HEK293 (cell line): Measurements from ENCODE around the gene IZUMO1.

Experiments
- CTCF ChIA-PET: fragments of 350-600 bp; formaldehyde crosslinking; extraction: SDS; loops from one replicate; lab custom pipeline; 2021; ENCODE audit warnings: antibody characterized with exemption; lab: Yijun Ruan, JAX
- POLR2A ChIA-PET: fragments of 300-600 bp; formaldehyde crosslinking; extraction: SDS; loops from one replicate; lab custom pipeline; 2020; ENCODE audit warnings: antibody characterized with exemption, inconsistent platforms; lab: Yijun Ruan, JAX
- H3K27ac ChIP-seq: fragments of 200-500 bp; sonication (Bioruptor generic); 2 replicates; pipeline ENCODE4 v1.5.1; 2014; ENCODE audit warnings: low read depth, low read length, control low read depth, inconsistent platforms; ENCODE audit errors: extremely low read depth
- H3K36me3 ChIP-seq, 2 experiments: fragments of 200-500 bp in 1 of 2; sonication (Bioruptor generic) in 1 of 2; 1 replicate in 1 of 2; 2 replicates in 1 of 2; pipeline ENCODE4 v1.5.1; 2014 to 2017; ENCODE audit warnings: inconsistent platforms in 2 of 2, low read length in 2 of 2; ENCODE audit not compliant: control insufficient read depth in 2 of 2, insufficient read depth in 1 of 2
- H3K4me1 ChIP-seq: fragments of 200-500 bp; sonication (Bioruptor generic); 2 replicates; pipeline ENCODE4 v1.5.1; 2014; ENCODE audit warnings: mild to moderate bottlenecking, low read length, inconsistent platforms; ENCODE audit not compliant: control insufficient read depth, insufficient read depth
- H3K4me3 ChIP-seq: 2 replicates; pipeline ENCODE4 v1.5.1; 2011; ENCODE audit warnings: low read depth, mild to moderate bottlenecking, control low read depth, low read length, moderate library complexity
- H3K9me3 ChIP-seq: fragments of 200-500 bp; sonication (Bioruptor generic); 2 replicates; pipeline ENCODE4 v1.5.1; 2014; ENCODE audit warnings: low read depth, low read length, inconsistent platforms; ENCODE audit not compliant: control insufficient read depth, insufficient read depth
- BCL11B ChIP-seq: fragments of 450-650 bp; formaldehyde crosslinking; IDR thresholded peaks from 2 replicates; pipeline ENCODE4 v1.5.1; 2016; ENCODE audit warnings: low read depth, missing biosample characterization, missing genetic modification characterization
- GLIS2 ChIP-seq: fragments of 450-650 bp; formaldehyde crosslinking; IDR thresholded peaks from 2 replicates; pipeline ENCODE4 v1.5.1; 2016; ENCODE audit warnings: missing biosample characterization, missing genetic modification characterization
- HOXD13 ChIP-seq: sonication (generic); formaldehyde crosslinking; IDR thresholded peaks from 2 replicates; pipeline ENCODE4 v1.8.0; 2022; ENCODE audit warnings: missing genetic modification reagents, borderline replicate concordance
- KLF9 ChIP-seq: fragments of 450-650 bp; formaldehyde crosslinking; IDR thresholded peaks from 2 replicates; pipeline ENCODE4 v1.5.1; 2016; ENCODE audit warnings: missing biosample characterization, missing genetic modification characterization, low read depth
- MEIS1 ChIP-seq: sonication (generic); formaldehyde crosslinking; IDR thresholded peaks from 2 replicates; pipeline ENCODE4 v1.8.1; 2022; ENCODE audit warnings: missing genetic modification reagents, mild to moderate bottlenecking, borderline replicate concordance
- OSR2 ChIP-seq: fragments of 450-650 bp; formaldehyde crosslinking; IDR thresholded peaks from 2 replicates; pipeline ENCODE4 v1.5.1; 2016; ENCODE audit warnings: missing biosample characterization, missing genetic modification characterization
- SP7 ChIP-seq: fragments of 450-650 bp; formaldehyde crosslinking; IDR thresholded peaks from 2 replicates; pipeline ENCODE4 v1.5.1; 2016; ENCODE audit warnings: missing biosample characterization, missing genetic modification characterization
- YY1 ChIP-seq: fragments of 450-650 bp; formaldehyde crosslinking; IDR thresholded peaks from 2 replicates; pipeline ENCODE4 v1.5.1; 2018; ENCODE audit warnings: missing biosample characterization, missing genetic modification characterization
- ZFP3 ChIP-seq: fragments of 450-650 bp; formaldehyde crosslinking; IDR thresholded peaks from 2 replicates; pipeline ENCODE4 v1.5.1; 2016; ENCODE audit warnings: low read depth, missing biosample characterization, missing genetic modification characterization
- ZNF155 ChIP-seq: fragments of 450-650 bp; formaldehyde crosslinking; IDR thresholded peaks from 2 replicates; pipeline ENCODE4 v1.5.1; 2016; ENCODE audit warnings: missing biosample characterization, missing genetic modification characterization
- ZNF175 ChIP-seq: fragments of 450-650 bp; formaldehyde crosslinking; IDR thresholded peaks from 2 replicates; pipeline ENCODE4 v1.5.1; 2016; ENCODE audit warnings: missing biosample characterization, missing genetic modification characterization
- ZNF214 ChIP-seq: fragments of 450-650 bp; formaldehyde crosslinking; IDR thresholded peaks from 2 replicates; pipeline ENCODE4 v1.5.1; 2017; ENCODE audit warnings: missing biosample characterization, mild to moderate bottlenecking, missing genetic modification characterization, borderline replicate concordance
- ZNF221 ChIP-seq: fragments of 450-650 bp; formaldehyde crosslinking; IDR thresholded peaks from 2 replicates; pipeline ENCODE4 v1.5.1; 2017; ENCODE audit warnings: missing biosample characterization, missing genetic modification characterization, borderline replicate concordance
- ZNF248 ChIP-seq: fragments of 450-650 bp; formaldehyde crosslinking; IDR thresholded peaks from 2 replicates; pipeline ENCODE4 v1.5.1; 2017; ENCODE audit warnings: missing biosample characterization, missing genetic modification characterization
- ZNF266 ChIP-seq: fragments of 450-650 bp; formaldehyde crosslinking; IDR thresholded peaks from 2 replicates; pipeline ENCODE4 v1.5.1; 2016; ENCODE audit warnings: missing biosample characterization, missing genetic modification characterization, low read depth
- ZNF37A ChIP-seq: fragments of 450-650 bp; IDR thresholded peaks from 2 replicates; pipeline ENCODE4 v1.5.1; 2018; ENCODE audit warnings: missing biosample characterization, missing genetic modification characterization
- ZNF549 ChIP-seq: fragments of 450-650 bp; IDR thresholded peaks from 2 replicates; pipeline ENCODE4 v1.5.1; 2018; ENCODE audit warnings: missing biosample characterization, missing genetic modification characterization, mild to moderate bottlenecking, inconsistent platforms, moderate library complexity
- ZNF670 ChIP-seq: fragments of 450-650 bp; formaldehyde crosslinking; IDR thresholded peaks from 2 replicates; pipeline ENCODE4 v1.5.1; 2016; ENCODE audit warnings: missing biosample characterization, missing genetic modification characterization, low read depth
- ZNF843 ChIP-seq: fragments of 450-650 bp; formaldehyde crosslinking; IDR thresholded peaks from 2 replicates; pipeline ENCODE4 v1.5.1; 2016; ENCODE audit warnings: missing biosample characterization, missing genetic modification characterization
- ZSCAN16 ChIP-seq: fragments of 450-650 bp; formaldehyde crosslinking; IDR thresholded peaks from 2 replicates; pipeline ENCODE4 v1.5.1; 2016; ENCODE audit warnings: missing biosample characterization, missing genetic modification characterization
- TF ChIP-seq, protein P1 (sequence below): fragments of 450-650 bp; formaldehyde crosslinking; IDR thresholded peaks from 2 replicates; pipeline ENCODE4 v1.5.1; 2016; ENCODE audit warnings: missing biosample characterization, missing genetic modification characterization, borderline replicate concordance
- TF ChIP-seq, protein P2 (sequence below): fragments of 450-650 bp; formaldehyde crosslinking; IDR thresholded peaks from 2 replicates; pipeline ENCODE4 v1.5.1; 2017; ENCODE audit warnings: missing biosample characterization, missing genetic modification characterization
- TF ChIP-seq, protein P3 (sequence below): fragments of 450-650 bp; formaldehyde crosslinking; conservative IDR thresholded peaks from 2 replicates; pipeline ENCODE4 v1.5.1; 2016; ENCODE audit warnings: low read depth, missing biosample characterization, missing genetic modification characterization

IZUMO1 gene

DNA sequence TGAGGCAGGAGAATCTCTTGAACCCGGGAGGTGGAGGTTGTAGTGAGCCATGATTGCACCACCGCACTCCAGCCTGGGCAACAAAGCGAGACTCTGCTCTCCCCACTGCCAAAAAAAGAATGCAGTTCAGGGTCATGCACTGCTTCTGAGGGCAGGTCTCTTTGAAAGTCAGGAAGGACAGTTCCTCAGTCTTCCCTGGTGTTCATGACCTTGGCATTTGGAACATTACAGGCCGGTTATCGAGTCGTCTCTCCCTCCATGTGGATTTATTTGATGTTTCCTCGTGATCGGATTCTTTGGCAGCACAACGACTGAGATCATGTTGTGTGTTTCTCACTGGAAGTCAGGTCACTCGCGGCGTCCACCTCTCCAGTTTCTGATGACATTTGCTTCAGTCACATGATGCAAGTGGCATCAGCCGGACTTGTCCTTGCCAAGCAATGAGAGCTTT lies 25.8 kb upstream of the IZUMO1 start:
- 0 out of 2 replicates have a peak, but pooled peaks cover 2% of the 10 kb centered on the region for H3K4me1 ChIP-seq
- TF ChIP-seq HOXD13 (CRISPR knock-in tag) (no peak), KLF9 (tag by site-specific recombination) (no peak), YY1 (no peak), OSR2 (tag by site-specific recombination) (no peak), ZNF549 (tag by site-specific recombination) (no peak), ZNF155 (tag by site-specific recombination) (no peak), ZNF175 (tag by site-specific recombination) (no peak), SP7 (tag by site-specific recombination) (no peak), MEIS1 (CRISPR knock-in tag) (no peak), ZFP3 (tag by site-specific recombination) (no peak), ZNF221 (tag by site-specific recombination) (no peak), ZSCAN16 (no peak)
- TF ChIP-seq, protein P1, sequence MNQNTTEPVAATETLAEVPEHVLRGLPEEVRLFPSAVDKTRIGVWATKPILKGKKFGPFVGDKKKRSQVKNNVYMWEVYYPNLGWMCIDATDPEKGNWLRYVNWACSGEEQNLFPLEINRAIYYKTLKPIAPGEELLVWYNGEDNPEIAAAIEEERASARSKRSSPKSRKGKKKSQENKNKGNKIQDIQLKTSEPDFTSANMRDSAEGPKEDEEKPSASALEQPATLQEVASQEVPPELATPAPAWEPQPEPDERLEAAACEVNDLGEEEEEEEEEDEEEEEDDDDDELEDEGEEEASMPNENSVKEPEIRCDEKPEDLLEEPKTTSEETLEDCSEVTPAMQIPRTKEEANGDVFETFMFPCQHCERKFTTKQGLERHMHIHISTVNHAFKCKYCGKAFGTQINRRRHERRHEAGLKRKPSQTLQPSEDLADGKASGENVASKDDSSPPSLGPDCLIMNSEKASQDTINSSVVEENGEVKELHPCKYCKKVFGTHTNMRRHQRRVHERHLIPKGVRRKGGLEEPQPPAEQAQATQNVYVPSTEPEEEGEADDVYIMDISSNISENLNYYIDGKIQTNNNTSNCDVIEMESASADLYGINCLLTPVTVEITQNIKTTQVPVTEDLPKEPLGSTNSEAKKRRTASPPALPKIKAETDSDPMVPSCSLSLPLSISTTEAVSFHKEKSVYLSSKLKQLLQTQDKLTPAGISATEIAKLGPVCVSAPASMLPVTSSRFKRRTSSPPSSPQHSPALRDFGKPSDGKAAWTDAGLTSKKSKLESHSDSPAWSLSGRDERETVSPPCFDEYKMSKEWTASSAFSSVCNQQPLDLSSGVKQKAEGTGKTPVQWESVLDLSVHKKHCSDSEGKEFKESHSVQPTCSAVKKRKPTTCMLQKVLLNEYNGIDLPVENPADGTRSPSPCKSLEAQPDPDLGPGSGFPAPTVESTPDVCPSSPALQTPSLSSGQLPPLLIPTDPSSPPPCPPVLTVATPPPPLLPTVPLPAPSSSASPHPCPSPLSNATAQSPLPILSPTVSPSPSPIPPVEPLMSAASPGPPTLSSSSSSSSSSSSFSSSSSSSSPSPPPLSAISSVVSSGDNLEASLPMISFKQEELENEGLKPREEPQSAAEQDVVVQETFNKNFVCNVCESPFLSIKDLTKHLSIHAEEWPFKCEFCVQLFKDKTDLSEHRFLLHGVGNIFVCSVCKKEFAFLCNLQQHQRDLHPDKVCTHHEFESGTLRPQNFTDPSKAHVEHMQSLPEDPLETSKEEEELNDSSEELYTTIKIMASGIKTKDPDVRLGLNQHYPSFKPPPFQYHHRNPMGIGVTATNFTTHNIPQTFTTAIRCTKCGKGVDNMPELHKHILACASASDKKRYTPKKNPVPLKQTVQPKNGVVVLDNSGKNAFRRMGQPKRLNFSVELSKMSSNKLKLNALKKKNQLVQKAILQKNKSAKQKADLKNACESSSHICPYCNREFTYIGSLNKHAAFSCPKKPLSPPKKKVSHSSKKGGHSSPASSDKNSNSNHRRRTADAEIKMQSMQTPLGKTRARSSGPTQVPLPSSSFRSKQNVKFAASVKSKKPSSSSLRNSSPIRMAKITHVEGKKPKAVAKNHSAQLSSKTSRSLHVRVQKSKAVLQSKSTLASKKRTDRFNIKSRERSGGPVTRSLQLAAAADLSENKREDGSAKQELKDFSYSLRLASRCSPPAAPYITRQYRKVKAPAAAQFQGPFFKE: no peak
- H3K9me3 ChIP-seq: no peaks in the 10 kb centered on the region
- no peaks in the 10 kb centered on the region for H3K36me3 ChIP-seq
- no peak overlapping the region for H3K4me3 ChIP-seq
- ChIA-PET CTCF (interaction anchor here (0.6 to 2.2 kb wide), 4 partner anchors 16 to 221 kb away, joined by 3 to 9 read pairs (median 3); partner anchors contain the start of genes GYS1 and RUVBL2), POLR2A (no interaction called here)
- H3K27ac ChIP-seq: no peak overlapping the region

DNA sequence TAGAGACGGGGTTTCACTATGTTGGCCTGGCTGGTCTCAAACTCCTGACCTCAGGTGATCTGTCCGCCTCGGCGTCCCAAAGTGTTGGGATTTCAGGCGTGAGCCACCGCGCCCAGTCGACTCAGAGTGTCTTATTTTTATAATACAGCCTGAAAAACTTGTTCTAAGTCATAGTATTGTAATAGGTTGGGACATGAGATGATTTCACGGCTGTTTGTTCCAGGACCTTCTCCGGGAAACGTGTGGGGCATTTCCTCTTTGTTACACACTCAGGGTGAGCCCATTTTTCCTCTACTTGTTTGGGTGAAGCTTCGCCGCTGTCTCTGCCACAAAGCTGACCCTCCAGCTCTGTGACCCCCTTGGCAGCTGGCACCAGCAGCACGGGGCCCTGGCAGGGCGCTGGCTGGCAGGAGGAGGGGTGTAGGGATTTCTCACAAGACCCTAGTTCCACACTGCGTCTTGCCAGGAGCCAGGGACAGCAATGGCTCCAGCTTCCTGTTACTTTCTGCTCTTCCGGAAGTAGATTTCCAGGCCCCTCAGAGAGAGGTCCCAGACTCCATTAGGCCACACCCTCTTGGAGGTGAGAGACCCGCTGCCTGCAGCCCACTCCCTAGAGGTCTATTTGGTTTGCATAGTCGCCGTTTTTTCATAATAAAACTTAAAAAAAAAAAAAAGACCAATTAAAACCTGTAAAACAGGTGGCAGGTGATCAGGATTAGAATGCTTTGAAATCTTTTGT lies 24.2 kb upstream of the IZUMO1 start:
- POLR2A ChIA-PET: interaction anchor here (0.6 kb wide), 1 partner anchor 118 kb away, joined by 4 read pairs; no protein-coding TSS in a partner anchor
- Histone ChIP-seq H3K4me1 (0 out of 2 replicates have a peak, but pooled peaks cover 2% of the 10 kb centered on the region), H3K36me3 (no peaks in the 10 kb centered on the region), H3K9me3 (no peaks in the 10 kb centered on the region), H3K4me3 (no peak overlapping the region), H3K27ac (no peak overlapping the region)
- CTCF ChIA-PET: interaction anchor here (1.1 to 1.7 kb wide), 5 partner anchors 9 to 72 kb away, joined by 3 to 10 read pairs (median 6); no protein-coding TSS in a partner anchor
- TF ChIP-seq ZNF266 (tag by site-specific recombination) (no peak), ZNF37A (no peak), BCL11B (no peak), ZNF843 (no peak), ZNF214 (tag by site-specific recombination) (no peak), ZNF670 (no peak), ZNF248 (no peak), GLIS2 (no peak)
- TF ChIP-seq, protein P2, sequence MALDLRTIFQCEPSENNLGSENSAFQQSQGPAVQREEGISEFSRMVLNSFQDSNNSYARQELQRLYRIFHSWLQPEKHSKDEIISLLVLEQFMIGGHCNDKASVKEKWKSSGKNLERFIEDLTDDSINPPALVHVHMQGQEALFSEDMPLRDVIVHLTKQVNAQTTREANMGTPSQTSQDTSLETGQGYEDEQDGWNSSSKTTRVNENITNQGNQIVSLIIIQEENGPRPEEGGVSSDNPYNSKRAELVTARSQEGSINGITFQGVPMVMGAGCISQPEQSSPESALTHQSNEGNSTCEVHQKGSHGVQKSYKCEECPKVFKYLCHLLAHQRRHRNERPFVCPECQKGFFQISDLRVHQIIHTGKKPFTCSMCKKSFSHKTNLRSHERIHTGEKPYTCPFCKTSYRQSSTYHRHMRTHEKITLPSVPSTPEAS (tag by site-specific recombination): no peak
- TF ChIP-seq, protein P3, sequence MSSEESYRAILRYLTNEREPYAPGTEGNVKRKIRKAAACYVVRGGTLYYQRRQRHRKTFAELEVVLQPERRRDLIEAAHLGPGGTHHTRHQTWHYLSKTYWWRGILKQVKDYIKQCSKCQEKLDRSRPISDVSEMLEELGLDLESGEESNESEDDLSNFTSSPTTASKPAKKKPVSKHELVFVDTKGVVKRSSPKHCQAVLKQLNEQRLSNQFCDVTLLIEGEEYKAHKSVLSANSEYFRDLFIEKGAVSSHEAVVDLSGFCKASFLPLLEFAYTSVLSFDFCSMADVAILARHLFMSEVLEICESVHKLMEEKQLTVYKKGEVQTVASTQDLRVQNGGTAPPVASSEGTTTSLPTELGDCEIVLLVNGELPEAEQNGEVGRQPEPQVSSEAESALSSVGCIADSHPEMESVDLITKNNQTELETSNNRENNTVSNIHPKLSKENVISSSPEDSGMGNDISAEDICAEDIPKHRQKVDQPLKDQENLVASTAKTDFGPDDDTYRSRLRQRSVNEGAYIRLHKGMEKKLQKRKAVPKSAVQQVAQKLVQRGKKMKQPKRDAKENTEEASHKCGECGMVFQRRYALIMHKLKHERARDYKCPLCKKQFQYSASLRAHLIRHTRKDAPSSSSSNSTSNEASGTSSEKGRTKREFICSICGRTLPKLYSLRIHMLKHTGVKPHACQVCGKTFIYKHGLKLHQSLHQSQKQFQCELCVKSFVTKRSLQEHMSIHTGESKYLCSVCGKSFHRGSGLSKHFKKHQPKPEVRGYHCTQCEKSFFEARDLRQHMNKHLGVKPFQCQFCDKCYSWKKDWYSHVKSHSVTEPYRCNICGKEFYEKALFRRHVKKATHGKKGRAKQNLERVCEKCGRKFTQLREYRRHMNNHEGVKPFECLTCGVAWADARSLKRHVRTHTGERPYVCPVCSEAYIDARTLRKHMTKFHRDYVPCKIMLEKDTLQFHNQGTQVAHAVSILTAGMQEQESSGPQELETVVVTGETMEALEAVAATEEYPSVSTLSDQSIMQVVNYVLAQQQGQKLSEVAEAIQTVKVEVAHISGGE (tag by site-specific recombination): no peak
